H1 (cell line): ENCODE measurements around the gene HADHB. TPM values are rescaled to one million over a fixed set of nuclear protein-coding genes. Genes with fewer than 3 reads are reported as not detected.

Source experiments
- CTCF ChIA-PET: fragments of 300-600 bp; sonication (Branson Sonifier 250); formaldehyde crosslinking; loops from one replicate; lab custom pipeline; 2021; ENCODE audit not compliant: partially characterized antibody; lab: Charles Lee
- POLR2A ChIA-PET: fragments of 300-600 bp; sonication (Branson Sonifier 250); formaldehyde crosslinking; loops from one replicate; lab custom pipeline; 2021; ENCODE audit warnings: inconsistent platforms; ENCODE audit not compliant: partially characterized antibody; lab: Charles Lee
- DNase-seq, 2 experiments: peaks; one replicate each; pipeline versions ENCODE4 v3.0.0 to v3.0.0-alpha.2; 2010 to 2022; ENCODE audit warnings: low spot score in 2 of 2, low read depth in 1 of 2, mixed read lengths in 1 of 2
- FAIRE-seq: peaks from 2 replicates; lab custom pipeline; 2011; peaks lifted over from hg19 to GRCh38; lab: Jason Lieb, UNC
- H2AFZ ChIP-seq: 2 replicates; pipeline ENCODE4 v1.8.1; 2012; ENCODE audit warnings: low read length, inconsistent platforms
- H2AK5ac ChIP-seq: 2 replicates; pipeline ENCODE4 v1.6.1; 2013; ENCODE audit warnings: low read depth, low read length
- H2BK120ac ChIP-seq: replicated peaks from 2 replicates; pipeline ENCODE3; 2013; ENCODE audit warnings: low read depth, low read length, inconsistent platforms
- H2BK12ac ChIP-seq: 2 replicates; pipeline ENCODE4 v1.6.1; 2013; ENCODE audit warnings: low read depth, low read length
- H2BK15ac ChIP-seq: 2 replicates; pipeline ENCODE4 v1.6.1; 2013; ENCODE audit warnings: low read length
- H2BK20ac ChIP-seq: 2 replicates; pipeline ENCODE4 v1.6.1; 2013; ENCODE audit warnings: low read length
- H2BK5ac ChIP-seq: 2 replicates; pipeline ENCODE4 v1.6.1; 2013; ENCODE audit warnings: low read depth, low read length
- H3K14ac ChIP-seq: 2 replicates; pipeline ENCODE4 v1.6.1; 2013; ENCODE audit warnings: inconsistent platforms; ENCODE audit not compliant: insufficient read length
- H3K18ac ChIP-seq: 2 replicates; pipeline ENCODE4 v1.6.1; 2013; ENCODE audit warnings: low read length; ENCODE audit errors: extremely low read depth
- H3K23ac ChIP-seq: 2 replicates; pipeline ENCODE4 v1.6.1; 2013; ENCODE audit warnings: inconsistent platforms; ENCODE audit not compliant: insufficient read length
- H3K23me2 ChIP-seq: 2 replicates; pipeline ENCODE4 v1.6.1; 2013; ENCODE audit warnings: low read depth, low read length
- H3K27ac ChIP-seq: 2 replicates; pipeline ENCODE4 v1.6.1; 2011; ENCODE audit warnings: low read depth, low read length, inconsistent platforms
- H3K27me3 ChIP-seq, 4 experiments: replicated peaks in 1 of 4; 1 replicate in 1 of 4; 2 replicates in 3 of 4; pipeline versions ENCODE4 v1.6.1 to v1.8.1; 2011 to 2013; ENCODE audit warnings: low read length in 3 of 4, mild to moderate bottlenecking in 3 of 4, inconsistent platforms in 2 of 4, mixed read lengths in 2 of 4, moderate library complexity in 1 of 4; ENCODE audit not compliant: control insufficient read depth in 3 of 4, insufficient read depth in 3 of 4; ENCODE audit errors: extremely low read depth in 1 of 4
- H3K36me3 ChIP-seq, 4 experiments: 2 replicates each; pipeline versions ENCODE4 v1.6.1 to v1.8.1; 2011 to 2013; ENCODE audit warnings: mild to moderate bottlenecking in 4 of 4, low read length in 3 of 4, moderate library complexity in 2 of 4, control low read depth in 1 of 4, inconsistent platforms in 1 of 4; ENCODE audit not compliant: insufficient read depth in 4 of 4, control insufficient read depth in 2 of 4
- H3K4ac ChIP-seq: replicated peaks from 2 replicates; pipeline ENCODE3; 2013; ENCODE audit warnings: low read length, low read depth, mixed read lengths, inconsistent platforms; ENCODE audit not compliant: insufficient read length
- H3K4me1 ChIP-seq, 4 experiments: replicated peaks in 1 of 4; 1 replicate in 1 of 4; 2 replicates in 3 of 4; pipeline versions ENCODE4 v1.6.1 to v1.8.1; 2011 to 2013; ENCODE audit warnings: low read length in 3 of 4, inconsistent platforms in 2 of 4, mixed read lengths in 1 of 4; ENCODE audit not compliant: insufficient read depth in 4 of 4, control insufficient read depth in 3 of 4
- H3K4me2 ChIP-seq, 2 experiments: 2 replicates each; pipeline versions ENCODE4 v1.6.1 to v1.8.1; 2011 to 2013; ENCODE audit warnings: low read depth in 2 of 2, low read length in 2 of 2, control low read depth in 1 of 2, inconsistent platforms in 1 of 2, mild to moderate bottlenecking in 1 of 2; ENCODE audit not compliant: insufficient read depth in 1 of 2
- H3K4me3 ChIP-seq, 4 experiments: fragments of 200-600, 300-600 bp in 1 of 4; sonication (generic), shearing (Covaris generic), sonication (Bioruptor Twin) in 1 of 4; 2 replicates each; pipeline versions ENCODE4 v1.5.1 to v1.8.1; 2011 to 2016; ENCODE audit warnings: low read length in 4 of 4, low read depth in 3 of 4, control low read depth in 2 of 4, inconsistent platforms in 2 of 4, mild to moderate bottlenecking in 2 of 4, mixed read lengths in 1 of 4, moderate library complexity in 1 of 4; ENCODE audit not compliant: insufficient read depth in 2 of 4; ENCODE audit errors: extremely low read depth in 1 of 4
- H3K56ac ChIP-seq: replicated peaks from 2 replicates; pipeline ENCODE3; 2013; ENCODE audit warnings: low read depth, mild to moderate bottlenecking, mixed read lengths, low read length, inconsistent platforms; ENCODE audit not compliant: insufficient read length
- H3K79me1 ChIP-seq: 2 replicates; pipeline ENCODE4 v1.6.1; 2013; ENCODE audit warnings: low read depth, low read length, control low read depth
- H3K79me2 ChIP-seq, 2 experiments: 2 replicates each; pipeline versions ENCODE4 v1.6.1 to v1.8.1; 2012 to 2013; ENCODE audit warnings: low read length in 2 of 2, mild to moderate bottlenecking in 2 of 2, inconsistent platforms in 1 of 2; ENCODE audit not compliant: insufficient read depth in 2 of 2, control insufficient read depth in 1 of 2
- H3K9ac ChIP-seq, 4 experiments: replicated peaks in 1 of 4; 1 replicate in 1 of 4; 2 replicates in 3 of 4; pipeline versions ENCODE4 v1.6.1 to v1.8.1; 2011 to 2013; ENCODE audit warnings: low read depth in 3 of 4, low read length in 3 of 4, control low read depth in 2 of 4, mild to moderate bottlenecking in 2 of 4, moderate library complexity in 2 of 4, inconsistent platforms in 1 of 4; ENCODE audit errors: extremely low read depth in 1 of 4
- H3K9me3 ChIP-seq, 2 experiments: 2 replicates each; pipeline versions ENCODE4 v1.6.1 to v1.8.1; 2012 to 2013; ENCODE audit warnings: mild to moderate bottlenecking in 2 of 2, moderate library complexity in 2 of 2, control low read depth in 1 of 2, inconsistent platforms in 1 of 2, low read depth in 1 of 2, low read length in 1 of 2, mixed read lengths in 1 of 2; ENCODE audit not compliant: insufficient read depth in 2 of 2
- H4K20me1 ChIP-seq, 2 experiments: replicated peaks in 1 of 2; 2 replicates each; pipeline versions ENCODE3 to v1.8.1; 2011 to 2013; ENCODE audit warnings: inconsistent platforms in 2 of 2, low read length in 2 of 2, mild to moderate bottlenecking in 1 of 2; ENCODE audit not compliant: insufficient read depth in 2 of 2, control insufficient read depth in 1 of 2
- H4K5ac ChIP-seq: 2 replicates; pipeline ENCODE4 v1.6.1; 2013; ENCODE audit warnings: low read length, low read depth, mixed read lengths, inconsistent platforms; ENCODE audit not compliant: insufficient read length
- H4K8ac ChIP-seq: 2 replicates; pipeline ENCODE4 v1.8.0; 2013; ENCODE audit warnings: mild to moderate bottlenecking, moderate library complexity, low read length, inconsistent platforms; ENCODE audit not compliant: insufficient read depth; ENCODE audit errors: extremely low read depth
- H4K91ac ChIP-seq: replicated peaks from 2 replicates; pipeline ENCODE3; 2013; ENCODE audit warnings: low read length, mixed read lengths, inconsistent platforms; ENCODE audit not compliant: insufficient read length
- POLR2AphosphoS5 ChIP-seq: IDR thresholded peaks from 2 replicates; pipeline ENCODE4 v1.6.1; 2011; ENCODE audit warnings: low read depth, low read length
- WGBS, 2 experiments: shearing (Covaris generic) in 1 of 2; methylation state at CpG; one replicate each; pipeline versions ENCODE4 v1.1.6 to v1.1.7; 2013 to 2015; ENCODE audit warnings: low lambda C conversion rate in 2 of 2, mixed read lengths in 2 of 2, inconsistent platforms in 1 of 2, low coverage in 1 of 2, missing lambda C conversion rate in 1 of 2; ENCODE audit not compliant: insufficient replicate concordance in 2 of 2, insufficient coverage in 1 of 2, insufficient read length in 1 of 2; ENCODE audit errors: extremely low coverage in 1 of 2, missing lambda C conversion rate in 1 of 2; 5-methylcytosine and 5-hydroxymethylcytosine counted together
- polyA plus RNA-seq, 7 experiments: library from polyadenylated mRNA; depleted of rRNA in 3 of 7; stranded (reverse) in 5 of 7; unstranded in 2 of 7; fragments of >200 nt in 5 of 7; fragments of 200-250 nt in 2 of 7; gene quantifications; 1 replicate in 5 of 7; 2 replicates in 1 of 7; 4 replicates in 1 of 7; pipeline versions ENCODE4 v1.2.1 to v1.2.3, GENCODE V29; 2011 to 2013; ENCODE audit warnings: missing spikeins in 2 of 7, mixed read lengths in 2 of 7
- total RNA-seq: library from RNA; stranded (reverse); fragmentation: NEBNext Ultra II Directional; extraction: Animal tissue kit (Norgen Biotek cat#: 25700); gene quantifications from 2 replicates; pipeline ENCODE4 v1.2.1, GENCODE V29; 2021

HADHB gene
- total and polyA plus RNA-seq, 2 of the 8 experiments (the other 6 are each of a cell fraction or from before 2014, with no cell fraction given) = 47.7 to 52.3 TPM

DNA sequence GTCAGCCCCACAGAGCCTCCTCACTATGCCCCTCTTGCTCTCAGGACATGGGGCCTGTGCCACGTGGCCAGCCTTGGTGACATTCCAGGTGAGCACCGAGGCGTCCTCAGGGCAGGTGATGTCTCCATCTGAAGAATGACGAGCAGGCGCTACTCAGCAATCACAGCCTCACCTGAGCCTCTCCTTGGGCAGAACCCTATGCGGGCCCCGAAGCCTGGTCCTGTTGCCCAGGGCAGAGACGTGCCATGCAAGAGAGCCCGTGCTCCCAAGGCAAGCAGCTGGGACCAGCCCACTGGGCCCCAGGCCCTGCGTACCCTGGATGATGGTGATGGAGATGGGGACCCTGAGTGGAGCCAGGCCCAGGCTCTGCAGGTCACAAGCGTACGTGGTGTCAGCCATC, 68.7 kb downstream of the HADHB start:
- 84% methylated on average over 12 of the region's 12 CpGs; no CpG with 5 or more reads in 1 of the 2 experiments for WGBS, 2 experiments
- H4K20me1 ChIP-seq = no peaks in the 10 kb centered on the region
- no peak overlapping the region for H3K18ac ChIP-seq
- no peak overlapping the region for H2BK5ac ChIP-seq
- H3K9ac ChIP-seq = no peak overlapping the region
- no peaks in the 10 kb centered on the region for H3K79me2 ChIP-seq
- no peak overlapping the region for H4K8ac ChIP-seq
- H3K36me3 ChIP-seq = no peaks in the 10 kb centered on the region
- TF ChIP-seq POLR2AphosphoS5 = no peak
- H2AK5ac ChIP-seq = no peak overlapping the region
- DNase-seq (no peak), FAIRE-seq (no peak)
- H3K27me3 ChIP-seq = no peaks in the 10 kb centered on the region
- no peak overlapping the region for H2BK15ac ChIP-seq
- no peaks in the 10 kb centered on the region for H3K9me3 ChIP-seq
- H3K23ac ChIP-seq = no peak overlapping the region
- H2AFZ ChIP-seq = no peak overlapping the region
- H3K4ac ChIP-seq = no peak overlapping the region
- H3K23me2 ChIP-seq = no peaks in the 10 kb centered on the region
- CTCF ChIA-PET = interaction anchor here (0.9 to 3.3 kb wide), 15 partner anchors 9 to 156 kb away, joined by 3 to 18 read pairs (median 4); no protein-coding TSS in a partner anchor
- POLR2A ChIA-PET = interaction anchor here (6.2 kb wide), 1 partner anchor 14 kb away, joined by 34 read pairs; no protein-coding TSS in a partner anchor
- H3K4me1 ChIP-seq = peaks cover 0 to 2% (median 1%) of the 10 kb centered on the region in 4 experiments; a peak in 2 of 7 replicates
- H4K91ac ChIP-seq = no peak overlapping the region
- no peak overlapping the region for H2BK20ac ChIP-seq
- H3K14ac ChIP-seq = no peak overlapping the region
- no peak overlapping the region for H3K4me3 ChIP-seq
- no peak overlapping the region for H3K27ac ChIP-seq
- H3K79me1 ChIP-seq = no peaks in the 10 kb centered on the region
- no peak overlapping the region for H2BK120ac ChIP-seq
- 0 out of 2 replicates have a peak overlapping the region, but pooled peaks have one; percentile 22 for H2BK12ac ChIP-seq
- H3K56ac ChIP-seq = no peak overlapping the region
- H4K5ac ChIP-seq = no peak overlapping the region
- H3K4me2 ChIP-seq = no peak overlapping the region
